Gastroesophageal sphincter (tissue), 4 donors: ENCODE data around the gene TWIST2. TPM values are rescaled to one million over a fixed set of nuclear protein-coding genes. Genes with fewer than 3 reads are reported as not detected.
A peak's percentile ranks its signal among the peaks of the same experiment; 100 is the strongest.

Experiments used
- ATAC-seq: fragments of 150-250 bp; one replicate; pipeline ENCODE4 v1.9.1; 2016; ENCODE audit warnings: mild to moderate bottlenecking, moderate library complexity
- H3K27ac ChIP-seq, 4 donors: fragments of 200-600 bp; sonication (generic) in 3 of 4; 1 replicate in 3 of 4; 2 replicates in 1 of 4; pipeline ENCODE4 v1.5.1; 2016 to 2019
- H3K27me3 ChIP-seq: fragments of 200-600 bp; sonication (generic); one replicate; pipeline ENCODE4 v1.5.1; 2019
- H3K36me3 ChIP-seq, 2 donors: fragments of 200-600 bp; sonication (generic); one replicate each; pipeline ENCODE4 v1.5.1; 2019; ENCODE audit warnings: control low read depth in 1 of 2
- H3K4me1 ChIP-seq, 3 donors: fragments of 200-600 bp; sonication (generic); 1 replicate in 2 of 3; 2 replicates in 1 of 3; pipeline ENCODE4 v1.5.1; 2016 to 2019; ENCODE audit warnings: control low read depth in 2 of 3
- H3K4me3 ChIP-seq, 2 donors: fragments of 200-600 bp; sonication (generic); one replicate each; pipeline ENCODE4 v1.5.1; 2019; ENCODE audit warnings: mild to moderate bottlenecking in 1 of 2, moderate library complexity in 1 of 2
- H3K9me3 ChIP-seq, 3 donors: fragments of 200-600 bp; sonication (generic); one replicate each; pipeline ENCODE4 v1.5.1; 2017 to 2019; ENCODE audit warnings: control low read depth in 2 of 3
- EP300 ChIP-seq: sonication (generic); formaldehyde crosslinking; IDR thresholded peaks from one replicate; pipeline ENCODE4 v1.6.1; 2017; ENCODE audit warnings: antibody characterized with exemption, mild to moderate bottlenecking
- POLR2A ChIP-seq, 2 donors: fragments of 450-650 bp; IDR thresholded peaks; one replicate each; pipeline ENCODE4 v1.6.1; 2017; ENCODE audit warnings: antibody characterized with exemption in 2 of 2, mild to moderate bottlenecking in 2 of 2, moderate library complexity in 1 of 2
- POLR2AphosphoS5 ChIP-seq: sonication (generic); formaldehyde crosslinking; IDR thresholded peaks from one replicate; pipeline ENCODE4 v1.6.1; 2017; ENCODE audit warnings: antibody characterized with exemption
- WGBS, 2 donors: methylation state at CpG; one replicate each; pipeline ENCODE4 v1.1.5; 2018; ENCODE audit warnings: low coverage in 1 of 2; 5-methylcytosine and 5-hydroxymethylcytosine counted together
- total RNA-seq, 4 donors: library from RNA; depleted of rRNA; stranded (reverse); fragments of >200 nt; gene quantifications; one replicate each; pipeline ENCODE4 v1.1.0, GENCODE V29; 2016
- TF ChIP-seq, protein P1 (sequence below), 4 experiments: fragments of 200-600 bp in 2 of 4; fragments of 450-650 bp in 2 of 4; sonication (generic) in 1 of 4; IDR thresholded peaks; one replicate each; pipeline ENCODE4 v1.5.1; 2017 to 2019; ENCODE audit warnings: antibody characterized with exemption in 4 of 4, mild to moderate bottlenecking in 2 of 4, moderate library complexity in 2 of 4

TWIST2 gene
- total RNA-seq, 4 donors from 2014 or later: 17.7 to 69.6 (median 45.2) TPM

DNA sequence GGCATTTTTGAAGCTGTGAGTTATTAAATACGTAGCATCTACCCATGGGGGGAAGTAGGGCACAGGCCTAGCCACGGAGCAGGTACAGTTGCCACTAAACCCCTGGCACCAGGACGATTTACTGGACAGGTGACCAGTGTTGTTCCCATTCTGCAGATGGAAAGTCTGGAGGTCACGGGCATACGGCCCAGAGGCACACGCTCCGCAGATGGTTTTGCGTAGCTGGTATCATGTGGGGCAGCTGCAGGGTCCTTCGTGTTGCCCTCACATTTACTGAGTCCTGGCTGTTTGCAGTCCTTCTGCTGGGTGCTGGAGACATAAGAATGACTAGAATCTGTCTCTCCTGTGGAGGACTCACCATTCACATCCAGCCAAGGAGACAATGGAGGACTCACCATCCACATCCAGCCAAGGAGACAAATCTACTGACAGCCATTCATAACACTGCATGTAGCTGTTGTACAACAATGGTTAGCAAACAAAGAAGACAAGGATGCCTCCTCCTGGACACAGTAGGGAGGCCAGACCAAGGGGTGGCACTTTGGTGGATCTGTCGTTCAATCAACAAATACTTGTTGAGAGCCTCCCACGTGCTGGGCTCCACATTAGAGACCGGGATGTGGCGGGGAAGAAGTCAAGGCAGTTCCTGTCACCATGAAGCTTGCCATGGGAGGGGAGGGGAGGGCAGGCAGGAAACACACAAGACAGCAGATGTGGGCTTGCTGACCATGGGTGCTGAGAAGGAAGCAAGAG, 24.9 kb downstream of the TWIST2 start:
- no peaks in the 10 kb centered on the region for H3K27me3 ChIP-seq
- ATAC-seq: no peak
- 90% methylated on average over 2 of the region's 13 CpGs; no CpG with 5 or more reads in 1 of the 2 donors for WGBS, 2 donors
- TF ChIP-seq EP300 (no peak), POLR2A (IDR thresholded peaks at IDR 0.05) (no peak), POLR2AphosphoS5 (no peak)
- TF ChIP-seq, protein P1, sequence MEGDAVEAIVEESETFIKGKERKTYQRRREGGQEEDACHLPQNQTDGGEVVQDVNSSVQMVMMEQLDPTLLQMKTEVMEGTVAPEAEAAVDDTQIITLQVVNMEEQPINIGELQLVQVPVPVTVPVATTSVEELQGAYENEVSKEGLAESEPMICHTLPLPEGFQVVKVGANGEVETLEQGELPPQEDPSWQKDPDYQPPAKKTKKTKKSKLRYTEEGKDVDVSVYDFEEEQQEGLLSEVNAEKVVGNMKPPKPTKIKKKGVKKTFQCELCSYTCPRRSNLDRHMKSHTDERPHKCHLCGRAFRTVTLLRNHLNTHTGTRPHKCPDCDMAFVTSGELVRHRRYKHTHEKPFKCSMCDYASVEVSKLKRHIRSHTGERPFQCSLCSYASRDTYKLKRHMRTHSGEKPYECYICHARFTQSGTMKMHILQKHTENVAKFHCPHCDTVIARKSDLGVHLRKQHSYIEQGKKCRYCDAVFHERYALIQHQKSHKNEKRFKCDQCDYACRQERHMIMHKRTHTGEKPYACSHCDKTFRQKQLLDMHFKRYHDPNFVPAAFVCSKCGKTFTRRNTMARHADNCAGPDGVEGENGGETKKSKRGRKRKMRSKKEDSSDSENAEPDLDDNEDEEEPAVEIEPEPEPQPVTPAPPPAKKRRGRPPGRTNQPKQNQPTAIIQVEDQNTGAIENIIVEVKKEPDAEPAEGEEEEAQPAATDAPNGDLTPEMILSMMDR (IDR thresholded peaks at IDR 0.05): no peak
- H3K27ac ChIP-seq: no peak overlapping the region
- no peaks in the 10 kb centered on the region for H3K36me3 ChIP-seq
- H3K4me1 ChIP-seq: peaks cover 0 to 37% (median 13%) of the 10 kb centered on the region in 3 donors
- no peak overlapping the region for H3K4me3 ChIP-seq
- H3K9me3 ChIP-seq: no peaks in the 10 kb centered on the region

DNA sequence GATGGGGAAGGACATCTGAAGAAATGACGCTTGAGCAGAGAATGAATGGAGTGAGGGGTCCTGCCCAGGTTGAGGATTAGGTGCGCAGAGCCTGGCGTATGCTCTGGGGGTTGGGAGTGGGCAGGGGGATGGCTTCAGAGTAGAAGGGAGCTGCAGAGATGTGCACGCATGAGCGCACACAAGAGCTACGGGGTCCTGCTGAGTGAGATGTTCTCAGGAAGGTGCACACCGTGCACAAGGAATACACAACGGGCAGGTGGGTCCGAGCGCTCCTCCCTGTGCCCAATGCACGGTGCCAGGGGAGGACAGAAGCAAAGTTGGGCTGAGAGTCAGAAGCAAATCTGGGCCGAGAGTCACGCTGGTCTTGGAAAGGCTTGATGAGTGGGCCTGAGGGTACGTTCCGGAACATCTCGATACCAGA, 25.5 kb downstream of the TWIST2 start:
- TF ChIP-seq POLR2AphosphoS5 (no peak), POLR2A (IDR thresholded peaks at IDR 0.05) (no peak), EP300 (no peak)
- TF ChIP-seq, protein P1 (IDR thresholded peaks at IDR 0.05): no peak
- Histone ChIP-seq H3K9me3 (no peaks in the 10 kb centered on the region), H3K4me3 (no peak overlapping the region), H3K36me3 (no peaks in the 10 kb centered on the region), H3K27ac (no peak overlapping the region), H3K27me3 (no peaks in the 10 kb centered on the region), H3K4me1 (peaks cover 0 to 31% (median 8%) of the 10 kb centered on the region in 3 donors)
- 93% methylated on average over 6 to 13 of the region's 16 CpGs for WGBS, 2 donors
- no peak for ATAC-seq

DNA sequence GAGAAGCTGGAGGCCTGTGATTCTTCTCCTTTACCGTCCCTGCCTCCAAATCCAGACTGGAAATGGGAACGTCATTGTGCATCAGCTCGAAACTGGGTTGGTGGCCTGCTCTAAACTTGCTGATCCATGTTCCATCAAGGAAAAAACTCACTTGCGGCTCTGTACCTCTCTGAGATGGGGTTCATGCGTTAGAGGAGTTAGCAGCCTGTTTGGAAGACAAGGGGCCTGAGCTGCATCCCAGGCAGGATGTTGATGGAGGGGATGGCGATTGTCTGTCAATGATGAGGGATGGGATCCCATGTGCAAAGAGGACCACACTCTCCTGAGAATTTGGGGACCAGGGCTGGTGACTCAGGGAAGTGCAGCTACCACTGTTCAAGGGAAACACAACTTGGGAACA, 26.0 kb downstream of the TWIST2 start:
- TF ChIP-seq POLR2AphosphoS5: no peak
- TF ChIP-seq EP300: no peak
- TF ChIP-seq POLR2A (IDR thresholded peaks at IDR 0.05): no peak
- ATAC-seq: no peak
- Histone ChIP-seq H3K27ac (no peak overlapping the region), H3K36me3 (no peaks in the 10 kb centered on the region), H3K9me3 (no peaks in the 10 kb centered on the region), H3K4me1 (peaks cover 0 to 26% (median 3%) of the 10 kb centered on the region in 3 donors), H3K27me3 (no peaks in the 10 kb centered on the region), H3K4me3 (no peak overlapping the region)
- no CpG with 5 or more reads among the region's 6 CpGs for WGBS, 2 donors

DNA sequence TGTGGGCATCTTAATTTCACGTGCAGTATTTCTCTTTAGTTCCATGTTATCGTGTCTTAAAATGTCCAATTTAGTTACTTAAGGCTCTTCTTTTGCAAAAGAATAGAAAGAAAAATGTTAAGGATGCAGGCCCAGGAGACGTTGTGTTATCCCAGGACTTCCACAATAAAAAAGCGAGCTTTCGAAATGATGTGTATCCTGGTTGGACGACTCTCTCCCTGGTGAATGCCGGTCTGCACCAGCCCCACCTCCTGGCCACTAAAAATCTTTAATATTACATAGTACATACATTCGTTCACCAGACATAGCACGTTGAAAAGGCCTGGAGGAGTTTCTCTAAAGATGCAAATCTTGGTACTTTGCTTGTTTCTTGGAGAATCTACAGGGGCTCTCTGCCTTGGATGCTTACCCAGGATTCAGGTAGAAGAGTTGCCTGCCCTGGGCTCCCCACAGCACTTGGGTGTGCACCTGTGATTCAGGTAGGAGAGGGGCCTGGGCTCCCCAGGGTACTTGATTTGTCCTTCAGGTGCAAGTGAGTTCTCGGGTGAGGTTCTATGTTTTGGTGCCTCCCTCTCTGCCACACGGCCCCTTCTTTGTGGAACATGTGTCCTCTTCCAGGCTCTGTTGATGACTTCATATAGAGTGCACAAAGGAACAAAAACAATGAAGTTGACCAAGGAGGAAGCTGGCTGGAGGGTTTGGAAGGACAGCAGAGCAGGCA, 26.6 kb downstream of the TWIST2 start:
- 64 to 76% methylated on average over 7 to 9 of the region's 11 CpGs for WGBS, 2 donors
- no peaks in the 10 kb centered on the region for H3K9me3 ChIP-seq
- no peaks in the 10 kb centered on the region for H3K36me3 ChIP-seq
- H3K27ac ChIP-seq: peak overlapping the region in 3 of 4 donors; percentile 16 to 51 (median 37)
- H3K4me3 ChIP-seq: no peak overlapping the region
- peaks cover 0 to 21% (median 3%) of the 10 kb centered on the region in 3 donors for H3K4me1 ChIP-seq
- no peaks in the 10 kb centered on the region for H3K27me3 ChIP-seq
- ATAC-seq: no peak
- TF ChIP-seq POLR2A (IDR thresholded peaks at IDR 0.05): no peak
- no peak for TF ChIP-seq POLR2AphosphoS5
- no peak for TF ChIP-seq EP300
- TF ChIP-seq, protein P1 (IDR thresholded peaks at IDR 0.05): no peak

DNA sequence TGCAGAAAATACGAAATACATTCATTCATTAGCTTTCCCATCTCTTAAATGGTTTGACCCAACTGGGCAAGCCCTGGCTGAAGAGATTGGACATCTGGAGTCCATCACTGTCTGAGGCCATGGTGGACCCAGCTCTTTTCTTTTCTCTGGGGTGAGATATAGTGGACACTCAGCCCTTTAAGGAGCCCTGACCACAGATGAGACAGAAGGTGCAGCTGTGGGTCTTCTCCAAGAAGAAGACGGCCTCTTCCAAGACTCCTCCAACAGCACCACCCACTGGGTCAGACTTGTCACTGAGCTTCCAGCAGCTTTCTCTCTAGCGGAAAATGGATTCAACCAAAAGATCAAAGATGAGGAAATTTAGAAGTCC, 27.2 kb downstream of the TWIST2 start:
- peak; percentile 39 for ATAC-seq
- H3K9me3 ChIP-seq: no peaks in the 10 kb centered on the region
- peaks cover 0 to 18% (median 3%) of the 10 kb centered on the region in 3 donors for H3K4me1 ChIP-seq
- peak overlapping the region in 3 of 4 donors; percentile 16 to 51 (median 37) for H3K27ac ChIP-seq
- H3K36me3 ChIP-seq: no peaks in the 10 kb centered on the region
- H3K27me3 ChIP-seq: no peaks in the 10 kb centered on the region
- 64% methylated on average over 1 of the region's 3 CpGs; no CpG with 5 or more reads in 1 of the 2 donors for WGBS, 2 donors
- no peak for TF ChIP-seq POLR2AphosphoS5
- TF ChIP-seq, protein P1 (IDR thresholded peaks at IDR 0.05): peak in 3 of 4 experiments; percentile 27 to 40 (median 29)
- H3K4me3 ChIP-seq: no peak overlapping the region
